ENCODE results near the gene MAPKBP1.
"Not testable (repeated sequence)": the region's sequence is repeated elsewhere in the genome, so short reads cannot be mapped to it uniquely, and the experiment has no call there.

Gene MAPKBP1
- total RNA-seq = 63.2 to 116 (median 96.2) reads per million in 4 experiments

DNA sequence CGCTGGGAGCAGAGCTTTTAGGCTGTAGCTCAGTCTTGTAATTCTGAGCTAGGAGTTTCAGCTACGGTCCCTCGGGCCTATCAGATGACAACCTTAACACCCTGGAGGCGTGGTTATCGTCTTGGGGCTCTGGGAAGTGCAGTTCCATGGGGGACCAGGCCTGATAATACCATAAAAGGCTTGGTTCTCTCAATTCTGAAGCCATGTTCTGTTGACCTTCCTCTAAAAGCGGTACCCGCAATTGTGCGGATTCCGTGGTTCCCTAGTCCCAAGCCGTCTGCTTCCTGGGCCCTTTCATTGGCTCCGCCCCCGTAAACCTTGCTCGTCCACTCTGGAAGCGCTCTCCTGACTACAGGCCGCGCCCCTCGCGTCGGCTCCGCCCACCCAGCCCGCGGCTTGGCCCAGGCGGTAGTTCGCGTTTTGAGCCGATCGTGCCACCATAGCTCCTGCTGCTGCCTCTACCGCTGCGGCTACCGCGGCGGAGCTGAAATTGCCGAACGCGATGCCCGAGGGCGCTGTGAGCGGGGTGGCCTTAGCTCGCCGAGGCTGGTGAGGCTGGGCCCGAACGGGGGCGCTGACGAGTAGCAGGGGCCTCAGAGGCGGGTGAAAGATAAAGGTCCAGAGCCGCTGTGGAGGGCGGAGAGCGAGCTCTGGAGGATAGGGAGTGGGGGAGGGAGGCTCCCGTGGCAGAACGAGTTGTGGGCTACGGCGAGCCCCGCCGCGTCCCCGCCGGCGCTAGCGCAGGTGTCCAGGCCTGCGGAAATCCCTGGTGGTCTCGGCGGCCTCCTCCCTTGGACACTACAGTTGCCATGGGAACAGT lies at the start of gene MAPKBP1:
Gene MAPKBP1, plus strand, starts transcription at position 423 of the 820 bp plus-strand sequence. CDS start 792 bp downstream, outside the sequence.
- peak; percentile 92 for DNase-seq

DNA sequence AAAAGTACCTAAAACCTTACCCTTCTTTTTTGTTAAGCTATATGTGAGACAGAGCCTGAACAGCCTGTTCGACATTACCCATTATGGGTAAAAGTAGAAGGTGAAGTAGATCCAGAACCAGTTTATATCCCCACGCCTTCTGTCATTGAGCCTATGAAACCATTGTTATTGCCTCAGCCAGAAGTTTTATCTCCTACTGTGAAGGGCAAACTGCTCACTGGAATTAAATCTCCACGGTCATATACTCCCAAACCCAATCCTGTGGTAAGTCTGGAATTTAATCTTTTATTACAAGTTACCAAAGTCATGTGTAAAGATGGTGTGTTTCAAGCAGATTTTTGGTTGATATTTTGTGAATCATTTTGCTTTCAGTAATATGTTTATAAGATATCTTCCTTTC lies 47.1 kb upstream of the MAPKBP1 start:
- no peak for DNase-seq

- not testable (repeated sequence) for DNase-seq
Observed at GRCh38 chr15:41728061-41728460, 46.2 kb upstream of the MAPKBP1 start.

DNA sequence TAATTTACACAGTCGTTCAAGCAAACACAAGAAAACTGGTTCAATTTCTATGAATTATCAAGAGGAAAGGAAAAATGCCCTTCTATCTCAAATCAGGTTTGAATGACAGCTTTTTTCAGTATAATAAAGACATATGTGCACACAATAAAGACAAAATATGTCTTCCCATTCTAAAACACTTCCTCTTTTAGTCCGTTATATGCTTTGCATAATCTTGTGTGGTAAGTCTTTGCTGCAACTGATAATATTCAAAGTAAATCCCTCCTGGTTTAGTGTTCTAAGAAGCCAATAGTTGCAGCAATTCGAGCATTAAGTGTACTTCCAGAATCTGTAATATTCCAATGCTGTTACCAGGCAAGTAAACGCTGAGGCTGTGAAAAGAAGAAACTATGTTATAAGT lies 43.7 kb upstream of the MAPKBP1 start:
- no peak for DNase-seq

- no peak for DNase-seq
Observed at GRCh38 chr15:41732483-41732882, 41.8 kb upstream of the MAPKBP1 start.

DNA sequence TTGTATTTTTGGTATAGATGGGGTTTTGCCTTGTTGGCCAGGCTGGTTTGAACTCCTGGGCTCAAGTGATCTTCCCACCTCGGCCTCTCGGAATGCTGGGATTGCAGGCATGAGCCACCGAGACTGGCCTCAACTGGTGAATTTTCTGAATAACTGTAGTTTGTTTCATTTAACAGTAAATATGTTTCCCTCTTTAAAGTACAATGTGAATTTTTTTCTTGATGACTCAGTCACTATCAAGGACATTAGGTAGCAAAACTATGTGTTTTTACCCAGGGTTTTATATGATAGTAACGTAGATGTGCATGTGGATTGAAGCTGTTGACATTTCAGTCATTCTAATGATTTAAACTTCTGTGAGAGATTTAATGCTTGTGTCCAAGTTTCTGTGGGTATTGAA lies 40.2 kb upstream of the MAPKBP1 start:
- no peak for DNase-seq

GRCh38 chr15:41735046-41735445 lies 39.2 kb upstream of the MAPKBP1 start:
- DNase-seq = no peak

- not testable (repeated sequence) for DNase-seq
Observed at GRCh38 chr15:41735492-41735891, 38.8 kb upstream of the MAPKBP1 start.

DNA sequence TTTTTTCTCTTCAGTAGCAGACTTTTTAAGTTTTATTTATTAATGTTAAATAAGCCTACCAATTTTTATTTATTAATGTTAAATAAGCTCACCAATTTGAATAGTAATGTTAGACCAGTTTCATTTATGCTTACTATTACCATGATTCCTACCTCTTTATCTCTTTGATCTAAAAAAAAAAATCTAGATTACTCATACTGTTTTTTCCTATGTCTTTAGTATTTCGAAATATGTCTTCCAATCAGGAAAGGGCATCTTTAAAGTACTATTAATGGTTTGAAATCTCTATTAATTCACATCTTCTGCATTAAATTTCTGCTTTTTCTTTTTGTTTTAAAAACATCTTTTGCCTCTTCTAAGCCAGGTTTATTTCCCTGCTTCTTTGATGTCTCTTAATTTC lies 27.5 kb upstream of the MAPKBP1 start:
- DNase-seq = no peak

DNA sequence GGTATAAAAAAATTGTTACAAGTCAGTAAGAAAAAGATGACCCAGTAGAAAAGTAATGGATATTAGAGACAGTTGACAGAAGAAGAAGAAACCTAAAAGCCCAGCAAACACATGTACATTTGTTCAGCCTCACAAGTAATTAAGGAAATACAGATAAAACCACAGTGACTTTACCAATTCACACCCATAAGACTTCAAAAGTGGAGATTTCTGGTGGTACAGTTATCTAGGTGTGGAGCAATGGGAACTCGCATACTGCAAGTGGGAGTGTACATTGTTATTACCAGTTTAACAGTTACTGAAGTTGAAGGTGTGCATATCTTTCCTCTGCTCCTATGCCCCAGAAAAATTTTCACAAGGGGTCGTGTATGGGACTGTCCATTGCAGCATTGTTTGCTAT lies 18.1 kb upstream of the MAPKBP1 start:
- no peak for DNase-seq

GRCh38 chr15:41772720-41773331 lies 1.5 kb upstream of the MAPKBP1 start:
- peak; percentile 23 for DNase-seq

GRCh38 chr15:41773332-41773728 lies 954 bp upstream of the MAPKBP1 start:
- DNase-seq = no peak

GRCh38 chr15:41773729-41774061 lies 589 bp upstream of the MAPKBP1 start:
- DNase-seq = no peak

DNA sequence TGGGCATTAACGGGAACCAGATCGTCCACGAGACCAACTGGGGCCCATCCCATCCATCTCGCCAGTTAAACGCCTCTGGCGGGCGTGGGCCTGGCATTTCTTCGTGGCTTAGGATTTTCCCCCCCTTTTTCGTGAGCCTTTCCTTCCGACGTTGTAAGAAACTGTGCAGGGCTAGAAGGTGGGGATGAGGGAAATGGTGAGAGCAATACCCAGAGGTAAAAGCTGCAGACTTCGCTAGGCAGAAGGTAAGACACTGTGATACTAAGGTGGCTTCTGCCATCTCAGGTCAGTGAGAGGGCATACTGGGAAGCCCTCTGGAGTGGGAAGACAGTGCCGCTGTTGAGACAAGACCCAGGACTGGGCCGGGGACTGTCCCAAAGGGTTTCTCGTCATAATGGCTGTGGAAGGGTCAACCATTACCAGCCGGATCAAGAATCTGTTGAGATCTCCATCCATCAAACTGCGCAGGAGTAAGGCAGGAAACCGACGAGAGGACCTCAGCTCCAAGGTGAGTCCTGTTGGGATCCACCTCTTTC lies 666 bp downstream of the MAPKBP1 start:
- no peak for DNase-seq

DNA sequence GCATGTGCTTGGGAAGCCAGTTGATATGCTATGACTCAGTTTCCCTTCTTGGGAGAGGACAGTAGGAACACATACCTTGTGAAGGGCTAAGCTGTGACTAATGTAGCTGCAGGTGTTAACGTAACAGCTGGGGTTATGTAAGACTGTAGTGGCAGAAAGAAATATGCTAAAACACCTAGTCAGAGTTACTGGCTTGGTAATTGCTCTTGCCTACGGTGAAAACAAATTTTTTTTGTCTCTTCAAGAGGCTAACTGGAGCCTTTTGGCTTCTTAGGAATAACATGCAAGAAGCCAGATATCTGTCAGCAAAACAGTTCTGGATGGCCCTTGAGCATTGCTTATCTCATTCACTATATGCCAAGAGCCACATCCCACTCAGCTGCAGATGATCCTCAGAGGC lies 1.4 kb downstream of the MAPKBP1 start:
- no peak for DNase-seq

GRCh38 chr15:41777421-41777973 lies 3.2 kb downstream of the MAPKBP1 start:
- DNase-seq = no peak

GRCh38 chr15:41778521-41778920 lies 4.2 kb downstream of the MAPKBP1 start:
- no peak for DNase-seq

DNA sequence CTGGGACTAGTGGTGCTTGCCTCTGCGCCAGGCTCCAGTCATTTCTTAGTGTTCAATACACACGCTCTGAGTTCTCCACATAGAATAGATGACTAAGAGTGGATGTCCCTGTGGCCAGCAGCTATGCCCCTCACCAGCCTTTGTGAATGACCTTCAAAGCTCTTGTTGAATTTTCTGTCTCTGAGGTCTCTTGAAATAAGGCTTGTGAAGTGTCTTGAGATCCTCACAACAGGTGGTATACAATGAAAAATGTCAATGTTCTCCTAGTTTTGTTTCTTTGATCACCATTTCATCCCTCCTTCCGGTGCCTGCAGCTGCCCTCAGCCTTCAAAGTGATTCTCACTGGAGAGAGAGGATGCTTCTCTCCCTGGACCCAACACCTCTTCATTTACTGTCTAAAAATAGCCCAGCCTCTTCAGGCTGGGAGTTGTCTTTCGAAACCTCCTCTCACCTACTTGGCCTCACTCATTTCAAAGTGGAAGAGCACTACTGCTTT lies 5.4 kb downstream of the MAPKBP1 start:
- DNase-seq = no peak

DNA sequence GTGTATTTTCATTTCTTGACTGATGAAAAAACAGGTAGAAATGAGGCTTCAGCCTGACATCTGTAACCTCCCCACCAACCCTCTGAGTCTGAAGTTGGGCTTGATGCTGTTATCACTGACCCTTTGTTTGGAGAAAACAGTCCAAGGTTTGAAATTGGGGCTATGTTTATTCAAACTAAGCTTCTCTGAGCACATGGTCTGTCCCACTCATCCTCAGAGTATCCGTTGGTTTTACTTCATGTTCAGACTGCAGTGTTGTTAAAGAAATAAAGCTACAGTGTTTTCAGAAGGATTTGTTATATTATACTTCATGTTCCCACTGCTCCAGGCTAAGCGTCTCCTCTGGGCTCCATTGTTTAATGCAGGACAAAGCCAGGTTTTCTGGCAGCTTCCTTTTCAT lies 6.0 kb downstream of the MAPKBP1 start:
- no peak for DNase-seq

- no peak for DNase-seq
Observed at GRCh38 chr15:41780727-41781126, 6.4 kb downstream of the MAPKBP1 start.

DNA sequence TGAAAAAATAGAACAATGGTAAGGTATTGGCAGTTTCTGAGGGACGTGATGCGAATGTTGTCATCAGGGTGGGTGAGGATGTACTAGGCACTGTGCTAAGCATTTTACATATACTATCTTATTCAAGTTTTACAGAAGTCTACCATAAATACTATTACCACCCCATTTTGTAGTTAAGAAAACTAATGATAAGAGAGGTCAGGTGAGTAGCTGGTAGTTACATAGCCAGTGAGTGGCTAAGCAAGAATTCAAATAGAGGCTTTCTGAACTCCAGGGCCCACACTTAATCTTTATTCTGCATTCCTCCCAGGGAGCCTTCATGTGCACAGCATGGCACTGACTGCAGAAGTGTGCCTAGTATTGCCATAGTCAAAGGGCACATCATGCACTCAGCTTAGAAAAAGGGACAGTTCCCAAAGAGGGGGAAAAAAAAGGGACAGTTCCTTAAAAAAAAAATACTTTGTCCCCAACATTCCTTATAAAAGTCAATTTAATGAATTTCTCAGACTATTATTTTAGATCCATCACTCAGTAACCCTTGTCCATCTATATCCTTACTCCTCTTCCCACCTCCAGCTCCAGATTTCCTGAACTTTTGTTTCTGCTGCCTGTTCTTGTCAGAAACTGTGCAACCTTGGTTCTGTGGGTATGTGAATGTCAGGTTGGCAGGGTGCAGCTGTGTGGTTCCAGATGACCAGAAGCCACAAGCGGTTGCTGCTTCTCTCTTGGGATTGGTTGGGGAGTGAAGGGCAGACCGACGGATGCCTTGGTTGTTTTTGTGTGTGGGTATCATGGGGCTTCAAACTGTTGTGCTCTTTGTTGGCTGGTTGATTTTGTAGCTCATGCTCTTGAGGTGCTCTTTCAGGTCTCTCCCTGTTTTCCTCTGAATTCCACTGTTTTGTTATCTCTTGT lies 8.3 kb downstream of the MAPKBP1 start:
- no peak for DNase-seq

DNA sequence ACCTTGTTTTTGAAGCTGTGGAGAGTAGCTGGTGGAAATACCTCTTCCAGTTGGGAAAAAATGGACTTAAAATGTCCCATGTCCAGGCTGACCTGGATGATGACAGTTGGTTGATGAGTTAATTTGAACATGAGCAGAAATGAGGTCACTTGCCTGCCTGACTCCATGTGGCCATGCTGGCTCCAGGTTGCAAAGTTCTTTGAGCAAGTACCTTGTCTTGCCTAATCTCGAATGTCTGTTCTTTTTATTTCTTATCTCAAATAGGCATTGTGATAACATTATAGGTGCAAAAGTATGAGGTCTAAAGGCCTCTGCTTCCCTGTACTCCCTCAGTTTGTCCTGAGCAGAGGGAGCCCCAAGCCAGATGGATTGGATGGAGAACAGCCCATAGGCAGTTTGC lies 9.0 kb downstream of the MAPKBP1 start:
- no peak for DNase-seq

GRCh38 chr15:41788262-41788661 lies 14.0 kb downstream of the MAPKBP1 start:
- DNase-seq = no peak

Measured in effector CD8-positive, alpha-beta T cell (primary cell).